Measurements from ENCODE around the gene UBE2E2. TPM values are rescaled to one million over a fixed set of nuclear protein-coding genes. Genes with fewer than 3 reads are reported as not detected.
A peak's percentile ranks its signal among the peaks of the same experiment; 100 is the strongest.

UBE2E2 gene
- total and polyA plus RNA-seq, 2 experiments from 2014 or later, result 29.0 to 75.4 TPM

DNA sequence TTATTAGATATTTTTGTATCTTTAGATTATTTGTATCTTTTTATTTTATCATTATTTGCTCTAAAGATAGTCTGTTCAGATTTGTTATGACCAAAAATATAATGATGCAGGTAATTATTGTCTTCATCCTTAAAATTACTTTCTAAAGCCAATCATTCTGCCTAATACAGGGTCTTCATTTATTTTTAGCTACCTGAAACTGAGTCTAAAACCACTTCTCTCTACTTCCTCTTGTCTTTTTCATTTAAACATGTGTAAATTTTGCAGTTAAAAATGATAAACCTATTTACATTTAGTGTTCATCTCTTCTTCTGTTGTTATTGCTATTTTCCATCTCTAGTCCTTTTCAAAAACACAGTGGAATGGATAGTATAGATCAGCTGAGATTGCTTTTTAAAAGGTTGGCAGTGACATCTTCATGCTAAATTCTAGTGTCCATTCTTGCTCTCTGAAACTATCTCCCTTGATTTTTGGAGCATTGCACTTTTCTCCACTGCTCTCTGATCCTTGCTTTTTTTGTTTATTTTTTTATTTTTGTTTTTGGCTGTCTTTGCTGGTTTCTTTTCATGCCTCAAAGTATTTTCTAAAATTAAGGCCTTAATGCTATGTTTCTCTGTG is 91.8 kb downstream of the UBE2E2 start:
- no peak overlapping the region for H3K9ac ChIP-seq
- no peak for TF ChIP-seq EZH2 (IDR thresholded peaks at IDR 0.05; ENCODE audit: insufficient read depth, poor library complexity, severe bottlenecking)
- TF ChIP-seq EZH2phosphoT487 (IDR thresholded peaks at IDR 0.05; ENCODE audit: insufficient read depth, low read depth), result no peak
- H3K4me3 ChIP-seq, result no peak overlapping the region
- no peak overlapping the region for H3K4me2 ChIP-seq (ENCODE audit: unreplicated experiment)
- H4K20me1 ChIP-seq (ENCODE audit: insufficient read depth), result no peaks in the 10 kb centered on the region
- H3K79me2 ChIP-seq (ENCODE audit: insufficient read depth), result peaks cover 18% of the 10 kb centered on the region
- H2AFZ ChIP-seq, result no peak overlapping the region
- no peak for DNase-seq
- in situ Hi-C loops (cut with MboI), result no loop called here
- H3K9me2 ChIP-seq (ENCODE audit: insufficient read depth), result no peaks in the 10 kb centered on the region
- no peaks in the 10 kb centered on the region for H3K9me3 ChIP-seq (ENCODE audit: low read depth)
- no peaks in the 10 kb centered on the region for H3K36me3 ChIP-seq (ENCODE audit: low read depth)
- H3K4me1 ChIP-seq (ENCODE audit: insufficient read depth), result no peaks in the 10 kb centered on the region
- no peaks in the 10 kb centered on the region for H3K27me3 ChIP-seq (replicated peaks; ENCODE audit: insufficient read depth)
- no peaks in the 10 kb centered on the region for H3F3A ChIP-seq (ENCODE audit: insufficient read depth)
- H3K27ac ChIP-seq, result no peak overlapping the region

DNA sequence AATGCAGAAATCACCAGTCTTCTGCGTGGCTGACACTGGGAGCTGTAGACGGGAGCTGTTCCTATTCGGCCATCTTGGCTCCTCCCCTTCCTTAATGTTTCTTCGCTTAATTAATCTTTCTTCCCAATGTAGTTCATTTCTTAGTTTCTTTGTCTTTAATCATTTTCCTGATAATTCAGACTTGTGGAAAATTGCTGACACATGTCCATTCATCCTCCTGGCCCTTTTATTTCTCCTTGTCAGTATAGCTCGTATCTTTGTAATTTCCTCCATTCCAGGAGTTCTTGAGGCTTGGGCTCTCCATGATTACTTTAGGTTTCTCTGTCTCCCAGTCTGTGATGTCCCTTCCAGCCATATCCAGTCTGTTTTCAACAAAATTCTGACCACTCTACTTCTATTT is 98.7 kb downstream of the UBE2E2 start:
- Histone ChIP-seq H3K27me3 (replicated peaks; ENCODE audit: insufficient read depth) (no peaks in the 10 kb centered on the region), H3K4me1 (ENCODE audit: insufficient read depth) (peaks cover 19% of the 10 kb centered on the region), H2AFZ (no peak overlapping the region), H3K79me2 (ENCODE audit: insufficient read depth) (peaks cover 53% of the 10 kb centered on the region), H3K4me3 (no peak overlapping the region), H3K9ac (no peak overlapping the region), H3K9me3 (ENCODE audit: low read depth) (no peaks in the 10 kb centered on the region), H3F3A (ENCODE audit: insufficient read depth) (0 out of 2 replicates have a peak, but pooled peaks cover 4% of the 10 kb centered on the region), H3K4me2 (ENCODE audit: unreplicated experiment) (no peak overlapping the region), H4K20me1 (ENCODE audit: insufficient read depth) (0 out of 2 replicates have a peak, but pooled peaks cover 10% of the 10 kb centered on the region), H3K27ac (no peak overlapping the region), H3K36me3 (ENCODE audit: low read depth) (no peaks in the 10 kb centered on the region), H3K9me2 (ENCODE audit: insufficient read depth) (no peaks in the 10 kb centered on the region)
- in situ Hi-C loops (cut with MboI), result no loop called here
- no peak for DNase-seq
- 87 to 89% methylated on average over 5 of the region's 5 CpGs for WGBS, 2 experiments (ENCODE audit: low coverage in 1 of 2, low lambda C conversion rate in 2 of 2, missing lambda C conversion rate in 2 of 2)
- no peak for TF ChIP-seq EZH2 (IDR thresholded peaks at IDR 0.05; ENCODE audit: insufficient read depth, poor library complexity, severe bottlenecking)
- no peak for TF ChIP-seq EZH2phosphoT487 (IDR thresholded peaks at IDR 0.05; ENCODE audit: insufficient read depth, low read depth)

DNA sequence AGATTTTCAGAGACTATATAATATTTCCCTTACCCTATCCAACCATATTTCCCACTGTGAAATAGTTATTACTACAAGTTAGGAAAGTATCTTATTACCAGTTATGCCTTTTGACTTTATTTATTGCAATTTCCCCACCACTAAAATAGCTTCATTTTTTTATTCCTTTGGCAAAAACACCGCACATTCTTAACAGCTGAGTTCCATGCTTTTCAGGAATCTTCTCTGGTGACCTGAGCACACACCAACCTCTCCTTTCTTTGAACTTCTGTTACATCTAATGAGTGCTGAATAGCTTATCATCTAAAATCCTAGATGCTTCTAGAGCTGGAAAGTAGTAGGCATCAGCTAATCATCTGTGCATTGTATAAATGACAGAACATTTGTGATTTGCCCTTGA is 99.1 kb downstream of the UBE2E2 start:
- peaks cover 19% of the 10 kb centered on the region for H3K4me1 ChIP-seq (ENCODE audit: insufficient read depth)
- no peak overlapping the region for H2AFZ ChIP-seq
- H3K36me3 ChIP-seq (ENCODE audit: low read depth), result no peaks in the 10 kb centered on the region
- H3K27ac ChIP-seq, result no peak overlapping the region
- H4K20me1 ChIP-seq (ENCODE audit: insufficient read depth), result 0 out of 2 replicates have a peak, but pooled peaks cover 10% of the 10 kb centered on the region
- in situ Hi-C loops (cut with MboI), result no loop called here
- no peaks in the 10 kb centered on the region for H3K27me3 ChIP-seq (replicated peaks; ENCODE audit: insufficient read depth)
- H3K9me3 ChIP-seq (ENCODE audit: low read depth), result no peaks in the 10 kb centered on the region
- H3F3A ChIP-seq (ENCODE audit: insufficient read depth), result 0 out of 2 replicates have a peak, but pooled peaks cover 4% of the 10 kb centered on the region
- 94 to 96% methylated on average over 1 of the region's 1 CpG for WGBS, 2 experiments (ENCODE audit: low coverage in 1 of 2, low lambda C conversion rate in 2 of 2, missing lambda C conversion rate in 2 of 2)
- TF ChIP-seq EZH2phosphoT487 (IDR thresholded peaks at IDR 0.05; ENCODE audit: insufficient read depth, low read depth), result no peak
- no peak for TF ChIP-seq EZH2 (IDR thresholded peaks at IDR 0.05; ENCODE audit: insufficient read depth, poor library complexity, severe bottlenecking)
- no peaks in the 10 kb centered on the region for H3K9me2 ChIP-seq (ENCODE audit: insufficient read depth)
- H3K9ac ChIP-seq, result no peak overlapping the region
- H3K79me2 ChIP-seq (ENCODE audit: insufficient read depth), result peaks cover 53% of the 10 kb centered on the region
- DNase-seq, result peak; percentile 15
- no peak overlapping the region for H3K4me2 ChIP-seq (ENCODE audit: unreplicated experiment)
- H3K4me3 ChIP-seq, result no peak overlapping the region

- Histone ChIP-seq H2AFZ (no peak overlapping the region), H4K20me1 (ENCODE audit: insufficient read depth) (0 out of 2 replicates have a peak, but pooled peaks cover 10% of the 10 kb centered on the region), H3K27ac (no peak overlapping the region), H3K4me3 (no peak overlapping the region), H3K27me3 (replicated peaks; ENCODE audit: insufficient read depth) (no peaks in the 10 kb centered on the region), H3K9me3 (ENCODE audit: low read depth) (no peaks in the 10 kb centered on the region), H3K36me3 (ENCODE audit: low read depth) (no peaks in the 10 kb centered on the region), H3F3A (ENCODE audit: insufficient read depth) (0 out of 2 replicates have a peak, but pooled peaks cover 4% of the 10 kb centered on the region), H3K4me2 (ENCODE audit: unreplicated experiment) (no peak overlapping the region), H3K9me2 (ENCODE audit: insufficient read depth) (no peaks in the 10 kb centered on the region), H3K79me2 (ENCODE audit: insufficient read depth) (peaks cover 64% of the 10 kb centered on the region), H3K9ac (no peak overlapping the region), H3K4me1 (ENCODE audit: insufficient read depth) (peaks cover 19% of the 10 kb centered on the region)
- in situ Hi-C loops (cut with MboI), result no loop called here
- no peak for TF ChIP-seq EZH2 (IDR thresholded peaks at IDR 0.05; ENCODE audit: insufficient read depth, poor library complexity, severe bottlenecking)
- TF ChIP-seq EZH2phosphoT487 (IDR thresholded peaks at IDR 0.05; ENCODE audit: insufficient read depth, low read depth), result no peak
- 96% methylated on average over 6 of the region's 6 CpGs for WGBS, 2 experiments (ENCODE audit: low coverage in 1 of 2, low lambda C conversion rate in 2 of 2, missing lambda C conversion rate in 2 of 2)
- DNase-seq, result no peak
Observed at GRCh38 chr3:23303601-23304217, 100.6 kb downstream of the UBE2E2 start.
